ENCODE measurements around the gene LTA. TPM values are rescaled to one million over a fixed set of nuclear protein-coding genes. Genes with fewer than 3 reads are reported as not detected.

Gene LTA
- total RNA-seq, 1 experiment from 2014 or later, result not detected

GRCh38 chr6:31576897-31577578, 4.9 kb downstream of the LTA start:
- TF ChIP-seq, protein P1, sequence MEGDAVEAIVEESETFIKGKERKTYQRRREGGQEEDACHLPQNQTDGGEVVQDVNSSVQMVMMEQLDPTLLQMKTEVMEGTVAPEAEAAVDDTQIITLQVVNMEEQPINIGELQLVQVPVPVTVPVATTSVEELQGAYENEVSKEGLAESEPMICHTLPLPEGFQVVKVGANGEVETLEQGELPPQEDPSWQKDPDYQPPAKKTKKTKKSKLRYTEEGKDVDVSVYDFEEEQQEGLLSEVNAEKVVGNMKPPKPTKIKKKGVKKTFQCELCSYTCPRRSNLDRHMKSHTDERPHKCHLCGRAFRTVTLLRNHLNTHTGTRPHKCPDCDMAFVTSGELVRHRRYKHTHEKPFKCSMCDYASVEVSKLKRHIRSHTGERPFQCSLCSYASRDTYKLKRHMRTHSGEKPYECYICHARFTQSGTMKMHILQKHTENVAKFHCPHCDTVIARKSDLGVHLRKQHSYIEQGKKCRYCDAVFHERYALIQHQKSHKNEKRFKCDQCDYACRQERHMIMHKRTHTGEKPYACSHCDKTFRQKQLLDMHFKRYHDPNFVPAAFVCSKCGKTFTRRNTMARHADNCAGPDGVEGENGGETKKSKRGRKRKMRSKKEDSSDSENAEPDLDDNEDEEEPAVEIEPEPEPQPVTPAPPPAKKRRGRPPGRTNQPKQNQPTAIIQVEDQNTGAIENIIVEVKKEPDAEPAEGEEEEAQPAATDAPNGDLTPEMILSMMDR (conservative IDR thresholded peaks at IDR 0.05), result no peak
- no peak overlapping the region for H3K27ac Mint-ChIP-seq

More at GRCh38 chr6:31576897-31577578, 4.9 kb downstream of the LTA start:
- Histone ChIP-seq H4K20me1 (ENCODE audit: control insufficient read depth, insufficient read depth, insufficient read length) (no peaks in the 10 kb centered on the region), H3K9ac (ENCODE audit: extremely low read depth, insufficient read length, low read length) (no peak overlapping the region), H3K56ac (ENCODE audit: insufficient read length, low read depth, low read length) (no peak overlapping the region), H3K79me1 (ENCODE audit: insufficient read depth, low read depth, low read length, poor library complexity, severe bottlenecking) (no peaks in the 10 kb centered on the region), H2BK12ac (ENCODE audit: insufficient read length, low read depth, low read length) (no peak overlapping the region), H3K4me2 (ENCODE audit: insufficient read depth, insufficient read length, low read length) (no peak overlapping the region), H3T11ph (ENCODE audit: low read length) (no peak overlapping the region), H4K5ac (ENCODE audit: insufficient read length, low read depth, low read length) (no peak overlapping the region), H4K8ac (replicated peaks; ENCODE audit: insufficient read length, low read depth, low read length) (no peak overlapping the region), H3K27me3 (ENCODE audit: insufficient read depth, low read length) (no peaks in the 10 kb centered on the region), H3K9me3 (ENCODE audit: control insufficient read depth, low read depth, low read length) (no peaks in the 10 kb centered on the region), H3K14ac (ENCODE audit: insufficient read depth, low read length) (no peak overlapping the region), H2BK5ac (ENCODE audit: insufficient read length, low read length) (no peak overlapping the region), H2BK120ac (ENCODE audit: low read depth, low read length, poor library complexity, severe bottlenecking) (no peak overlapping the region), H2AK5ac (ENCODE audit: insufficient read length, low read length) (no peak overlapping the region), H3K18ac (ENCODE audit: insufficient read length, low read depth, low read length) (no peak overlapping the region), H3K79me2 (ENCODE audit: insufficient read depth, low read length) (no peaks in the 10 kb centered on the region), H3K23ac (ENCODE audit: insufficient read length, low read depth, low read length) (no peak overlapping the region), H3K4me1 (ENCODE audit: insufficient read depth, low read length) (peaks cover 2% of the 10 kb centered on the region; the same call in 1 of the 2 replicates), H3K27ac (ENCODE audit: insufficient read length, low read depth, low read length) (no peak overlapping the region), H4K91ac (ENCODE audit: insufficient read length, low read depth, low read length) (no peak overlapping the region), H3K23me2 (ENCODE audit: insufficient read length, low read depth, low read length, poor library complexity, severe bottlenecking) (peaks cover 11% of the 10 kb centered on the region), H2AFZ (ENCODE audit: low read length) (no peak overlapping the region), H2BK20ac (ENCODE audit: low read depth, low read length, poor library complexity, severe bottlenecking) (no peak overlapping the region), H2BK15ac (ENCODE audit: low read depth, low read length) (no peak overlapping the region), H3K4ac (ENCODE audit: low read depth, low read length) (no peak overlapping the region)
- H3K27me3 Mint-ChIP-seq (ENCODE audit: low read depth), result peaks cover 45% of the 10 kb centered on the region
- H3K36me3 Mint-ChIP-seq (ENCODE audit: insufficient read depth in 1 of 3, low read depth in 3 of 3), result no peaks in the 10 kb centered on the region
- no peak for DNase-seq
- WGBS (ENCODE audit: extremely low coverage, insufficient read length, low lambda C conversion rate), result no CpG with 5 or more reads among the region's 19 CpGs
- peaks cover 34 to 38% of the 10 kb centered on the region in 2 experiments for H3K4me1 Mint-ChIP-seq
- H3K4me3 Mint-ChIP-seq, result no peak overlapping the region
- H3K9me3 Mint-ChIP-seq, result no peaks in the 10 kb centered on the region; a peak in 2 of 5 replicates

All from H9 (cell line).